UCSD-AML1 (cell line): ENCODE results near the gene CCDC71.
A peak's percentile ranks its signal among the peaks of the same experiment; 100 is the strongest.

Source experiments
- DNase-seq: peaks from one replicate; lab custom pipeline; 2025; ENCODE audit not compliant: unreplicated experiment; lab: John Stamatoyannopoulos, UW

The CCDC71 gene

DNA sequence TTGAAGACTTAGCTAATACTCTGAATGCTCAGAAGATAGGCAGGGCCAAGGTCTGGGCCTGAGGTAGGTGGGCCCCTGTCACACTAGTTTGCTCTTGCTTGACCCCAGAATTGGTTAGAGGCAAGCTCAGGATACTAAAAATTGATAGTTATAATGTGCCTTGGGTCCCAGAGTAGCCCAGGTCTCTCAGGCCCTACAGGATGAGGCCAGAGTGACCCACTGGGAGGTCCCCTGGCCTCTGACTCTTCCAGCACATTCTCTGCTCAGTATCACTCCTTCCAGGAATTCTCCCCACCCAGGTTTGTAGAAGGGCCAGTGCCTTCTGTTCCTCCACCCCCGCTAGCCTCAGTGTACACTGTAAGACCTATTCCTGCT, 4.6 kb upstream of the CCDC71 start:
- no peak for DNase-seq

- no peak for DNase-seq
Observed at GRCh38 chr3:49166752-49167556, 823 bp upstream of the CCDC71 start.

GRCh38 chr3:49164983-49165720, 979 bp downstream of the CCDC71 start:
- no peak for DNase-seq

- DNase-seq: no peak
Observed at GRCh38 chr3:49163609-49164008, 2.5 kb downstream of the CCDC71 start.

GRCh38 chr3:49162751-49163419, 3.2 kb downstream of the CCDC71 start:
- no peak for DNase-seq

- peak; percentile 50 for DNase-seq
Observed at GRCh38 chr3:49161808-49162530, 4.2 kb downstream of the CCDC71 start.

GRCh38 chr3:49161197-49161596, 4.9 kb downstream of the CCDC71 start:
- no peak for DNase-seq

DNA sequence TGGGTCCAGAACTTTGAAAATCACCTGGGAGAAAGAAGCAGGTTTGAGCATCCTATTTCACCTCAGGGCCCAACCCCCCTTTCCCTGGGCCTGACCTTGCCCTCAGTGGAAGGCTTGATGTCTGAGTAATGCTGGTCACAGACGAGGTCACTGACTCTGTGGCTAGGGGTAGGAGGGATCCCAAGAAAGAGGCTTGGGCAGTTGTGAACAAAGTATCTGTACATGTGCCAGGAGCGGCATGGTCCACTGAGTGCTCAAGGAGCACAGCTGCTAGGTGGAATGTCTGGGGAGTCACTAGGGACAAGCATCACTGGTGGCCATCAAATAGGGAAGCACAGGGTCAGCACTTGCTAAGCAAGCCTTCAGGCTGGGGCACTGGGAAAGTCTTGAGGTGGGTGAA, 7.3 kb downstream of the CCDC71 start:
- no peak for DNase-seq

GRCh38 chr3:49158103-49158709, 7.9 kb downstream of the CCDC71 start:
- DNase-seq: peak; percentile 39

DNA sequence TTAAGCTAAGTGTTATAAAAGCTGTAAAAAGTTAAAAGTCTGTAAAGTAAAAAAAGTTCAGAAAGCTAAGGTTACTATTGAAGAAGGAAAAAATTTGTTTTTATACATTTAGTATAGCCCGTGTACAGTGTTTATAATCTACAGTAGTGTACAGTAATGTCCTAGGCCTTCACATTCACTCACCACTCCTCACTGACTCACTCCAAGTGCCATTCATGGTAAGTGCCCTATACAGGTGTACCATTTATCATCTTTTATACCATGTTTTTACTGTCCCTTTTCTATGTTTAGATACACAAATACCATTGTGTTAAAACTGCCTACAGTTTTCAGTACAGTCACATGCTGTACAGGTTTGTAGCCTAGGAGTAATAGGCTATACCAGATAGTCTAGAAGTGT, 8.8 kb downstream of the CCDC71 start:
- DNase-seq: no peak

- no peak for DNase-seq
Observed at GRCh38 chr3:49153349-49153912, 12.7 kb downstream of the CCDC71 start.

GRCh38 chr3:49151610-49152009, 14.5 kb downstream of the CCDC71 start:
- no peak for DNase-seq

- DNase-seq: no peak
Observed at GRCh38 chr3:49148159-49148558, 18.0 kb downstream of the CCDC71 start.

DNA sequence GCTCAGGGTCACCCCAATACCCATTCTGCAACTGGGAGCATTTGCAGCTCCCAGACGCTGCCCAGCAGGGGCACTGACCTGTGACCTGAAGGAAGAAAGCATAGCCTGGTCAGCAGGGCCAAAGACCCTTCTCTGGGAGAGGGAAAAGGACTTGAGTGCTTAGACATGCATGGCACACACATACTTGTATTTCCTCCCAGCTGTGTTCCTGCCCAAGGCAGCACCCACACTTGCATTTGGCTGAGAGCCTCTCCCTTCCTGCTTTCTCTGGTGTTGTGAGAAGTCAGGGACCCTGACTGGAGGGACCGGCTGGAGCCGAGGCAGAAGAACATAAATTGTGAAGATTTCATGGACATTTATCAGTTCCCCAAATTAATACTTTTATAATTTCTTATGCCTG, 26.1 kb downstream of the CCDC71 start:
- DNase-seq: no peak

DNA sequence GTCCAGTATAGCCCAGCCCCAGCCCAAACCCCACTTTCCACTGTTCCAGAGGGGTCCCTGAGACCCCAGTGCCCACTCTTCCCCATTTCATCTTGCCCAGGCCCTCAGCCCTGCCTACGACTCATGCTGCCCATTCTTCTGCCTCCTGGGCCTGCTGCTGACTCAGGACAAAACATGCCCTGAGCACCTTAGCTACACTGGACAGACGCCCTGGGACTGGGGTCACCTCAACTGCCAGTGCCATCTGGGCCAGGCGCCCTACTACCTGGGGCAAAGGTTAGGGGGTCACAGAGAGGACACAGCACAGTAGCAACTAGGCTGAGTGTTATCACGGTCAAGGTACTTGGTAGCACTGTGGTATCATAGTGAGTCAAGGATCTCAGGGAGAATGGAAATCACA, 30.6 kb downstream of the CCDC71 start:
- no peak for DNase-seq

GRCh38 chr3:49134471-49135265, 31.5 kb downstream of the CCDC71 start:
- no peak for DNase-seq

DNA sequence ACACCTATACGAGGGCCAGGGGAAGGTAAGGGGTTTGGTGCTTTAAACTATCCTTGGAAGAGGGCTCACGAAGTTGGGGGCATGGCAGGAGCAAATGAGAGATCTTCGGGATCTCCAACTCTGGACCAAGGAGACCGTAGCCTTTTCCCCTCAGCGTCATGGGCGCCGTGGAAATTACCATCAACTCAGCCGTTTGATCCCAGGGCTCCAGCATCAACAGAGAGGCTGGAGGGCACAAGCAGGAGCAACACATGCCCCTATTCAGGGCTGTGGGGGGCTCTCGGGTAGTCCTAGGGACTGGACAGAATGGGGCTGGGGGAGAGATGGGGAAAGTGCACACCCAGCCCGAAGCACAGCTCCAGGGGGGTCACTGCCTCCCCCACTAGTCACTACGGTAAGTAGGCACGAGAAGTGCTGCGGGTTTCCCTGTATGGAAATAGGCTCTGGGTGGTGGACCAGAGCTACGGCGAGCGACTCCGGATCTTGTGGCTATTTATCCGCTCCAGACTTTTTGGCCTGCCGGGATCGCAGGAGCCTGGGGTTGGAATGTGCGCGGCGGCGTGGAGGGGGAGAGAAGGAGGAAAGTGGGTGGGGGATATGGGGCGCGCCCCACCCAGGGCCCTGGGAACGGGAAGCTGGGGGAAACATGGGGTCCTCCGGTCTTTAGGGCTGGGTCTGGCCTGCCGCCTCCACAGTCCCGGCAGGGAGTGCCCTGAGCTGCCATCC, 32.7 kb downstream of the CCDC71 start:
- DNase-seq: peak; percentile 83

DNA sequence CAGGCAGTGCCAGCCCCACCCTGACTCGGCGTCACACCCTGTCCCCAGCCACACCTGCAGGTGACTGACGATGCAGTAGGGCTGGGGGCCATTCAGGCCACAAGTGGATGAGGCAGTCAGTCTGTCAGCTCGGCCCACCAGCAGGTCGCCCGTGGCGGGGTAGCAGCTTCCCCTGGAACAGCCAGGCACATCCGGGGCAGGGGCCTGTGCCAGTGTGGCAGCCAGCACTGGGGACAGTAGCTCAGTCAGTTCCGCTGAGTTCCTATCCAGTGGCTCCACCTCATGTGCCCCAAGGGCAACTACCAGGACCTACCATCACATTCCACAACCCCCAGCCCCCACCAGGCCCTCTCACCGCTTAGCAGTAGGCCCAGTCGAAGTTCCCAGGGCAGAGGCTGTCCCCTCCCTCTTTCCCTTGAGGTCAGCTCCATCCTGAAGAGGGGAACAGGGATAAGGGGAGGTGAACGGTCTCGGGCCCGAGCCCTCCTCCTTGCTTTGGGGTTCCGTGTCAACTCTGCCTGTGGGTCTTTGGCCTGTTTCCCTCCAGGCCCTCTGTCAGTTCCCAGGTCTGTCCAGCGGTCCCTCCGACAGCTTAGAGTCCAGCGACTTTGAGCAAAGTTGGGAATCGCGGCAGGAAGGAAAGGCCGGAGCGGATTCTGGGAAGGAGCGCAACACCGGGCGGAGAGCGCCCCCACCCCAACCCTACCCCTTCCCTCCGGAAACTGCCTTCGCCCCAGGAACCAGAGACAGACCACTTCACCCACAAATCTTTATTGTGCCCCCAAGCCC, 33.5 kb downstream of the CCDC71 start, which contains the start of gene LAMB2:
Gene LAMB2 (minus strand): TSS at position 614 of the 789 bp plus-strand sequence. CDS start 183 bp downstream, at position 431.
- DNase-seq: peak; percentile 76
